Inflammatory macrophage treated with lipopolysaccharide for 1 hour (primary cell): ENCODE data around the gene FBN2.
"Not testable (repeated sequence)": the region's sequence is repeated elsewhere in the genome, so short reads cannot be mapped to it uniquely, and the experiment has no call there.

Source experiments
- DNase-seq, 2 donors: peaks; one replicate each; pipeline ENCODE4 v3.0.0-alpha.2; 2020 to 2022

FBN2 gene

DNA sequence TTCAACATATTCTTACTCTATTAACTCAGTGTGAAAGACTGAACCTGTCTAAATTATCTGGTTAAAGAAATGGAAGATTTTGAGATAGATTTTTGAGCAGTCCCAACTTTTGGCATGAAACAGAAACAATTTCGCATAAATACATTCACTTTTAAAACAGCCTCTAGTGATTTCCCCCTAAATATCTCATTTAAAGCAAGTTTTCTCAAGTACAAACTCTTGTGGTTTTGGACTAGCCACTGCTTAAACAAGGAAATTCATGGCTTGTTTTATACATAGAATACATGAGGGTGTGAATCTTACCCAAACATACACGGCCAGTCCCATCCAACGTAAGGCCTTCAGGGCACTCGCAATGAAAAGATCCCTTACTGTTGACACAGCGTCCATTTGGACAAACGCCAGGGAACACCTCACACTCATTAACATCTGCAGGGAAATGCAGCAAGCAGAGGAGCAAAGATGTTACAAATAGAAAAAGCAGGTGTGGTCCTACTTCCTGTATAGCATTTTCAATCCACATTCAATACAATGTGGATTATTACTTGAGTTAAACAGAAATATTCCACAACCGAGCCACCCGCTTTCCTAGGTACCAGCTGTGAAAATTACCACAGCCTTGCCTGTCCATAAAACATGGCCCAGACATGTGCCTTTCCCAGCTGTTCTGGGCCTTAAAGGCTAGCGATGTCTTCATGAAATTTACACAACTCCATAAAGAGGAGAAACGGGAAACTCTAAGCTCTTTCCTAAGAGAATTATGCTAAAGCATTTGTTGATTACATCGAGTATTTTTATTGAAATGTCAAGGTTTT lies 188.8 kb downstream of the FBN2 start:
- DNase-seq: no peak

DNA sequence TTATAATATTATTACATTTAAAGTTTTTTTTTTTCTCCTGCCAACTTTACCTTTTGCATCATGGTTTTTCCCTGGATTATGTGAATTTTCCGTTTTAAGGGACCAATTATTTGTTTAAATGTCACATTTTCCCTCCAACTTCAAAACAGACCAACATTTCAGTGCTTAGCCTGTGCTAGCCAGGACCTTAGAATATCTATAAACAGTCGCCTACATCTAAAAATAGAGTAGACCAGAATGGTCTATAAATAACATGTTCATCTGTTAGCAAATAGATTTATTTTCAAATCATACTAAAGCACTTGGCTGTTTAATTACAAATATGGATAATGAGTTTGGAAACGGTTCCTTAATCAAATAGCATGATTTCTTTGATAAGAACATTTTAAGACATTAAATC lies 192.0 kb downstream of the FBN2 start:
- DNase-seq: no peak

DNA sequence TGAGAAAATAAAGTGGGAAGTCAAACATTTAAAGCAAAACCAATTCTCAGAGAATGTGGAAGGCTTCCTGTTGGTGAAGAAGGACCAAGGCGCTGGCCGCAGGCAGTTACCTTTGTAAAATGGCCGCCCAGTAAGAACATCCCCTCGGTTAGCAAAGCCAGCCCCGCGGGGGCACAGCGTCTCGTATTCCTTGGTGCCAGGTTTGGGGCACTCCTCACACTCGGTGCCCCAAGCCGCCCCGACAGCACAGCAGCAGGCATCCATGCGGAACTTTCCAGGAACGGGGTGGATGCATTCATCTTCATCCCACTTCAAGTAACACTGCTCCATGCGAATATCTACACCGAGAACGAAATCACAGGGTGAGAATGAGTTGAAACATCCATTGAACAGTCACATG lies 192.8 kb downstream of the FBN2 start:
- DNase-seq: no peak

DNA sequence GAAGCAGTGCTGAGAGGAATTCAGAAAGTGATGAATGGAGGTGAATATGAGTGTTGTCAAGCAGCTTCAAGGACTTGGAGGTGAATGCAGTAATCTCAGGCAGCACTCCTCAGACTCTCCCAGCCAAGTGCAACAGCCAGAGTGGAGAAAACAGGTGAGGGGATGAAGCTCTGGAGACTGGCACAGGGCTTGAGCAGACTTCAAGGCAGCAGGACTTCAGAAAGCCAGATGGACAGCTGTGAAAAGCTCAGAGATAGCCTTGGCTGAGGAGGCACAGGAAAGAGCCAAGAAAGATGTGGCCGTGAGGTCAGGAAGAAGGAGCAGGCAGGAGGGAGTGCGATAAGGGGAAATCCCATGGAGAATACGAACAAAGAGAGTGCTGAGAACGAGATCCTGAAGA lies 194.9 kb downstream of the FBN2 start:
- no peak for DNase-seq

DNA sequence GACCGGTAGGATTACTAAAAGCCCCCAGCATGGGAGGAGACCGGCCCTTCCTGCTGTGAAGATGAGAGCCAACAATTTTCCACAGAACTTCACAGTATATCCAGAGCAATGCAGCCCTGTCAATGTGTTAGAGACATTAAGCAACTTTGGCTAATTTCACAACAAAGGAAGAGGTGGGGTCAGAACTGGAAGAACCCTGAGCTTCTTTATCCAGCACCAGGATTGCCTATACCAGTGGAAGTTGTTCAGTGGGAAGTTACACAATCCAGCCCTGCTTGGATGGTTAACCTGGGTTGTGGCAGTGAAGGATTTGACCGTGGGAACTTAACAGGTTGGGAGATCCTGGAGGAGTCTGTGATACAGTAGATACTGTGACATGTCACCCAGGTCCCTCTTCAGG lies 197.0 kb downstream of the FBN2 start:
- peak; percentile 80 to 85 for DNase-seq

DNA sequence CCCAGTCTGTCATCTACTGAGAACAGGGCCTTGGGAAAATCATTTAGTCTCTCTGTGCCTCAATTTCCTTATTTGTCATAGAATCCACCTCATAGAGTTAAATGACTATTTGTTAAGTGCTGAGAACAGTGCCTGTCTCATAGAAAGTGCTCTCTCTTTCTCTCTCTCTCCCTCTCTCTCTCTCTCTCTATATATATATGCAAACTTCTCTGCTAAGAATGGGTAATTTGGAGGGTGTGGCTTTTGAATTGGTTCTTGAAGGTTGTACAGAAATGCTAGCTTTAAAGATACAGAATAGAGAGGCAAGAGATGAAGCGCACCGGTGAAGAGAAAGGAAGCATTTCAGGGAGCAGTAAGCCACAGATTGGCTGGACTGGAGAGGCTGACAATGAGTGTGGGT lies 197.4 kb downstream of the FBN2 start:
- DNase-seq: no peak

DNA sequence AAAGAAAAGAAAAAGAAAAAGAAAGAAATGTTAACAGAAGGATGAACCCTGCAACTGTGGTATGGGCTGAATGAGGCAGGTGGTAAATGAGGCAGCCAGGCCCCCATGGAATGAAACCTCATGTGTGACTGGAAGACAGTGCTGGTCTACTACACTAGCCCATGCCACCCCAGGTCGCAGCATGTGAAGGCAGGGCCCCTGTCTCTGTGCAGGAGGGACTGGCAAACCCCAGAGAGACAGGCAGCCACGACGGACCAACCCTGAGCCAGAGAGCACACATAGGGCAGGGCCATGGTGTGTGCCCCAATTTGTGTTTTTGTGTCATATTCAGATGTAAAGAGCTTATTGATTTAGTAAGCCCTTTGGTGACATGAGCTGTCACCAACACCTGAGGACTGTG lies 198.5 kb downstream of the FBN2 start:
- DNase-seq: no peak

DNA sequence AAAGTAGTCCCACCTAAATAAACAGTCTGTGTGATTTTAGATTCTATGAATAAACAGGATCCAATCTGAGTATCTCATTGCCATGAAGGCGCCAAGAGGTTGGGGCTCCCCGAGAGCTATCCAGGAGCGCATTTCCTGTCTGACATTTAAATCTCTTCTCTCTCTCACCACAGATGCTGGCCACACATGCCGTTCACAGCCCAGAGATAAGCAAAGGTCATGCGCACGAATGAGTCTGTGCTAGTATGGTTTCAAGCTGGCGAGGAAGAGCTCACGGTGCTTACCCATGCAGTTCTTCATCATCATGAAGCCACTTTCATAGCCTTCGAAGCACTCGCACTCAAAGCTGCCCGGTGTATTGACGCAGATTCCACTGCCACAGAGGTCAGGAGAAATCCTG lies 199.4 kb downstream of the FBN2 start:
- DNase-seq: no peak

DNA sequence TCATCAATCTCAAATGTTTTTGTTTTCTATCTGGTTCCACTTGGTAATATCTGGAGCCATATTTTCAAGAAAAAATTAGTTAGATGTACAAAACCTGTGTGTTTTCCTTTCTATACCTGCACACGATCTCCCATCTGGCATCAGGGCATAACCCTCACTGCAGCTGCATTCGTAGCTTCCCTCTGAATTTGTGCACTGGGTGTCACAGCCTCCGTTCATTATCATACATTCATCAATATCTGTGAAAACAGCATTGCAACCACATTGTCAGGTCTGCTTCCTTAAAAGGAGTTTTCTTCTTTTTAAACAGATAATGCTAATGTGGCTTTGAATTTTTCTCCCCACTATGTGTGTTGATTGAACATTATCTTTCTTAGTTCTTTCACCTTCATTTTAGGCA lies 202.7 kb downstream of the FBN2 start:
- DNase-seq: no peak

DNA sequence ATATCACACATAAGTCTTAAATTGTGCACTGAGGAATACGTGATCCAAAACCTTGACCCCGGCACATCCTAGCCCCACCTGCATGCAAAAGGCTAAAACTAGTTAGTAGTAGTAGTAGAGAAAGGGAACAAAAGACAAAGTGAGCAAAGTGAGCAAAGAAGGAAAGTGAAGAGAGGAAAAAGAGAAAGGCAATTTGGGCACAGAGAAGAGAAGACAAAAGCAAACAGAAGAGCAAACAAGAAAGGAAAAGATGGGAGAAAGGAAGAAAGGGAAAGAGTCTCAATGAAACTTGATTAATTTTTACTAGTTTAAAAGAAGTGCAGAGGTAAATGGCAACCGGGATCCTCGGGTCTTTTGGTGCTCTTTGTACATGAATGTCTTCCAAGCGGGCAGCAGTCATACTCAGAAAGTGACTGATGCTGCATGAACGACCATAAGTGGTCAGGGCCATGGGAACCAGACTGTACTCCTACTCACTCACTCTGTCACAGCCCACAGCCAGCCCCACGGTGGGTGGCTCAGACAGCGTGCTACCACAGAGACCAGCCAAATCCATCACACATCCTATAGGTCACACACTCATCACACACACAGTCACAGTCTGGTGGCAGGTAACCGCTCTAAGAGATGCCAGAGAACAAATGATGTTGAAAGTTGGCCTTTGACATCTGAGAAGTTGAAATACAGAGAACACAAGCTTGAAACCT lies 203.9 kb downstream of the FBN2 start:
- no peak for DNase-seq

DNA sequence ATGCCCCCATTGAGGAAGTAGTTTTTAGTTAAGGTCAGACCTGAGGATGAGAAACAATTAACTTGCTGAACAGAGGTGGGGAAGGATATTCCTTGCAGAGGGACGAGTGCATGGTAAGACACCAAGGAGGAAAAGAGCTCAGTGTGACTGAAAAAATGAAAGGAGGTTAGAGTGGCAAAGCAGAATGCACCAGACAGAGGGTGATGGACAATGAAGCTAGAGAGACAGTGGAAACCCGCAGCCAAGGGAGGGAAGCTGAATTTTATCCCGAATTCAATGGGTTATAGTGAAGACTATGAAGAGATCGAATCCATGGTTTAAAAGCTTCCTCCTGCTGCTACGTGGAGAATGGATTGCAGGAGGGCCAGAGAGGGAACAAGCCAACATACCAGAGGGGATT lies 206.8 kb downstream of the FBN2 start:
- DNase-seq: no peak

DNA sequence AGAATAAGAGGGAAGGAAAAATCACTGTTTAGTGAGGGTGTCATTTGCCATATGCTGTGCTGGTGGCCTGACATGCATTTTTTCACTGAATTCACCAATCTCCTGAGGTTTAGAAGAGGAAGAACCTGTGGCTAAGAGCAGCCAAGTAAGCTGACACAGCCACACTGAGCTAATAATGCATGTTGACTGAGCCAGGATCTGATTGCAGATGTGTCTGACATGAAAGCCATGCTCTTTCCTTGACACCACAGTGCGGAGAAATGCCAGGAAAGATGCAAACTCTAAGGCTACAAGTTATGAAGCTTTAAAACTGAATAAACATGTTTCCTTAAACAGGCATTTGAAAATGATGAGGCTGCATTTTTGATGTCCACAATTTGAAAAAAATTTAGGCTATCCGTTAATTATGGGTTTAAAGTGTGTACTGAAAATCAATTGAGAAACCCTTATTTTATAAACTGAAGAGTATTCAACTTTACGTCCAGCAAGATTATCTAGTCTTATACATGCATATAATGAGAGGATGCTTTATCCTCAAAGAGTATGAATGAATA lies 208.6 kb downstream of the FBN2 start:
- no peak for DNase-seq

DNA sequence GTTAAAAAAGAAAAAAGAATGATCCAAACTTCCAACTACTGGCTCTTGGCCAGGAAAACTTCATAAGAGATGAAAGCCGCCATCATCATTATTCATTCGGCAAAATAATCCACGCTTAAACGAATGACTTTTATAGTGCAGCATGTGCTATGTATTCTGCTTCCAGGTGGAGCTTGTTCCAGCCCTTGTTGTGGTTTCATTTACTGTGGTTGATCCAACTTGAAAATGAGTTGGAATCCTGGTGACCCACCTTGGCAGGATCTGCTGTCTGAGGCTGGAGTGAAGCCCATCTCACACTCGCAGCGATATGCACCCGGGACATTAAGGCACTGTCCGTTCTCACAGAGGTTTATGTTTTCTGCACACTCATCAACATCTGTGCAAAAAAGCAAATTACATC lies 209.6 kb downstream of the FBN2 start:
- DNase-seq: no peak

DNA sequence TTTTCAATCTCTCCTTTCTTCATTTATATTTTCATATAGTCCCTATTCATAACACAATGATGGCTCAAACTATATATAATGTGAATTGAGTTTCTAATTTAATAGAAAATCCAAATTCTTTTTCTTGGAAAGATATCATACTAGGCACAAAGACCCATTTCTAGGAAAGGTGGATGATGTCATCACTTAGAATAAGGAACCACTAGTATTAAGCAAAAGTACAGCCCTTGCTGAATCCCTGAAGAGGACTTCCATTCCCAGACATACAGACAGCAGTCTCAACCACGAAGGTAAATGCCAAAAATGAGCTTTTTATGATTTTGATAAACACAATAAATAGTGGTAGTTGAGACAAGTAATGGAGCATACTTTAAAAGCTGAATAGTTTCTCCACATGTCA lies 210.0 kb downstream of the FBN2 start:
- peak; percentile 3 to 53 for DNase-seq

DNA sequence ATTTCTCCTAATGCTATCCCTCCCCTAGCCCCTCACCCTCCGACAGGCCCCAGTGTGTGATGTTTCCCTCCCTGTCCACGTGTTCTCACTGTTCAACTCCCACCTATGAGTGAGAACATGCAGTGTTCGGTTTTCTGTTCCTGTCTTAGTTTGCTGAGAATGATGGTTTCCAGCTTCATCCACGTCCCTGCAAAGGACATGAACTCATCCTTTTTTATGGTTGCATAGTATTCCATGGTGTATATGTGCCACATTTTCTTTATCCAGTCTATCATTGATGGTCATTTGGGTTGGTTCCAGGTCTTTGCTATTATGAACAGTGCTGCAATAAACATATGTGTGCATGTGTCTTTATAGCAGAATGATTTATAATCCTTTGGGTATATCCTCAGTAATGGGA lies 216.6 kb downstream of the FBN2 start:
- not testable (repeated sequence) for DNase-seq

DNA sequence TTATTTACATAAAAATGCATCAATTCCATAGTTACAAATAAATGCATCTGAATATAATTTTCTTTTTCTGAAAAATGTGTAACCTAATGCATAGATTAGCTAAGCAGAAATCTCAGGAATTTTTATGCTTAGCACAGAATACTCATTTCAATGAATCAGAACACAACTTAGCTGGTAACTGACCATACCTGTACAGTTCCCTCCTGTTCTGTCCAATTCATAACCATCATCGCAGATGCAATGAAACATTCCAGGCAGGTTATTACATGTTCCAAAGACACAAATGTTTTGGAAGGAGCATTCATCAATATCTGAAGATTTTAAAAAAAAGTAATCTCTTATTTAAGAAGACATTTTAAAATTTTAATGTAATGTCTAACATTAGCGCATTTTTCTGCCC lies 219.4 kb downstream of the FBN2 start:
- no peak for DNase-seq

DNA sequence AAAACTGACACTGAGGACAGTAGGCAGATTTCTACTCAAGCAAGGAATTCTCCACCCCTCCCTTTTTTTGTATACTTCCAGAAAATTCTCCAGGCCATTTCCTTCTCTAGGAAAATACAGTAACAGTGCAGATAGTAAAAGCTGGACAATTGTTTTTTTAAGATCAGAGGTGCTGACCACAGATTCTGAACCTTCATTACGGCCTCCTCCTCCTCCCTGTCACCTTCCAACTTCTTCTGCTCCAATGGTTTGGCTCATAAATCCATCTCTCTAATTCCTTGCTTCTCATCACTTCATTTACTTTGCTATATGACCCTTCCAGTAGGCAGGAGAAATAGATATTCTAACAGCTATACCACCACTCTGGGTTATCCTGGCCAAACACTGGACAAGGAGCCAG lies 220.6 kb downstream of the FBN2 start:
- DNase-seq: no peak

DNA sequence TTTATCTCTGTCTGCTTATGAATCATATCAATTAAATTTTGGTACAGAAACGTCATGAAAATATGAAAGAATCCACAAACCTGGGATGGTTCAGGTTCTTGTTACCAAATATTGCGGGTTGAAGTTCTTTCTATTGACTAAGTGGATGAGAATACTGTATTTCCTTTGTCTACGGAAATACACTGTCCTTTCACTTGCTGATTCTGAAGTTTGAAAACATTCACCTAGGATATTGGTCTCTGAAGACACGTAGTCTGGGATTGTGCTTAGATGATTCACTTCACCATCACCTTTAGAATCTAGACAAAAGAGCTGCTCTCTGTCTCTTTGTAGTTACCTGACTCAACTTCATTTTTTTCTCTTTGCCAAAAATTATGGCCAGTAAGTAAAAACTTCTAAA lies 222.4 kb downstream of the FBN2 start:
- no peak for DNase-seq

DNA sequence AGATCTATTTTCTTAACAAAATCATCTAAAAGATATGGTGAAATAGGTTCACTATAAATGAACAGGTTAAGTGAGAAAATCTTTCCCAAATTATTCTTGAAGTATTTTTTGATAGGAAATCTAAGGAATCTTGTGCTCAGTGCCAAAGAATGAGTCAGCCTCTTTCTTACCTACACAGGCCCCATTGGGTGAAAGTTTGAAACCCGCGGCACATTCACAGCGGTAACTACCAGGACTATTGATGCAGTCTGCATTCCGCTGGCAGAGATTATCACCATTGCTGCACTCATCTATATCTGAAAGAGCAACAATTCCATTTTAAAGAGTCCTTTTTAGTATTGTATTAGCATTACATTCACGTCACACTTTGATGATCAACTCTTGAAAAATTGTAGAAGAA lies 232.7 kb downstream of the FBN2 start:
- DNase-seq: no peak

DNA sequence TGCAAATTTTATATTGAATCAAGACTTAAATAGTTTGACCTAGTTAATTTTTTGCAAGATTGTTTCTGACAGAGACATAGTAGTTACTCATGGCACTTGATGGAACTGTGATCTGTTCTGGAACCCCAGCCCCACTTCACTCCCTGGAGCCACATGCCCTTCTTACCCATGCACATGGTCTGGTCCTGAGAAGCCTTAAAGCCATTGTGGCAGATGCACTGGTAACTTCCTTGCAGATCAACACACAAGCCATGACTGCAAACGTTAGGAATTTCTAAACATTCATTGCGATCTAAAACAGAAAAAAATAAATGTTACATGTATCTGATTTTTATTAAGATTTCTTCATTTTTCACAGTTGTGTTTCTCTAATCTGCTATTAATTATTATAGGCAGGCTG lies 233.3 kb downstream of the FBN2 start:
- DNase-seq: no peak

DNA sequence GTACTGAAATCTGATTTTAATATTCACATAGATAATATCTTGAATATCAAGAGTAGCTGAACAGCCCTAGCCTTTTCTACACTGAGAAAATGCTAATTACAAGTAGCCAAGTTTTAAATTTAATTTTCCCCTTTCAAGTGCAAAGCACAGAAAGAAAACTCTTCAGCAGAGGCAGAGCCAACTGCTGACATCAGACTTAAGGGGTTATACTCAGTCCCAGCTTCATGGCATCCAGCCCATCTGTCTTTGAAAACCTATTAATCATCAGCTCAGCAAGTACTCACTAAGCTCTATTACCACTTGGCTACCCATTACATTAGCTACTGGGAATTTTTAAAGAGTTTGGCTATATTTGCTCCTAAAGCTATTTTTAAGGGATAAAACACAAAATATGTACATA lies 234.0 kb downstream of the FBN2 start:
- DNase-seq: no peak

DNA sequence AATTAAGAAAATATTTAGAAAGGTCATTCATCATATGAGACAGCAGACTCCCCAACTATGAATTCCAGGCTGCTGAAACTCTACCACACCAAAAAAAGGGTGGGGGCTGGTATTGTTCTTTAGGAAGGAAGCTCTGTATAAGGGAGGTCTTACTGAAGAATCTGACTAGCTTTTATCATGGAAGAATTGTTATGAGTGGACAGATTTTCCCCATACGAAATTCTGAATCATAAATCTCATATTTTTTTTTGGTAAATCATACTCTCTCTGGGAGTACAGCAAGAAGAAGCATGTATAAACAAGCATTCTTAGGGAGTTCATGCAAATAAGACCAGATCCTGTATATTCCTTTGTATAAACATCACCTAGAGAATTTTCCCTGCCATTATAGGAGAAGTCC lies 234.5 kb downstream of the FBN2 start:
- no peak for DNase-seq

DNA sequence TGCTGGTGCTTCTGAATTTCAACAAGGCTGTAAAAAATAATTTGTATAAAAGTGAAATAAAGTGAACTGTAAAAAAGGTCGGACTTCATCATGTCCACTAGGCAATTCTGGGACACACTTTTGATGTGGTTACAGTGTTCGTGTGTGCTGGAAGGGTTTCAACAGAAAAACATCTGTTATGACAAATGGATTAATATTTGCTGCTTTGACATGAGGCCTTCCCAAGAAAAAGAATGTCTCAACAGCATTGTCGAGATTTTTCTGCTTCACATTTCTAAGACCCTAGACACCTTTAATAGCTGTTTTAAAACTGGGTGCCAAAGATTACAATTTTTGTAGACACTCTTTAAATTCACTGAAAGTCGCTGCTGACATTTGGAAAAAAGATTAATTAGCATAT lies 237.9 kb downstream of the FBN2 start:
- no peak for DNase-seq

DNA sequence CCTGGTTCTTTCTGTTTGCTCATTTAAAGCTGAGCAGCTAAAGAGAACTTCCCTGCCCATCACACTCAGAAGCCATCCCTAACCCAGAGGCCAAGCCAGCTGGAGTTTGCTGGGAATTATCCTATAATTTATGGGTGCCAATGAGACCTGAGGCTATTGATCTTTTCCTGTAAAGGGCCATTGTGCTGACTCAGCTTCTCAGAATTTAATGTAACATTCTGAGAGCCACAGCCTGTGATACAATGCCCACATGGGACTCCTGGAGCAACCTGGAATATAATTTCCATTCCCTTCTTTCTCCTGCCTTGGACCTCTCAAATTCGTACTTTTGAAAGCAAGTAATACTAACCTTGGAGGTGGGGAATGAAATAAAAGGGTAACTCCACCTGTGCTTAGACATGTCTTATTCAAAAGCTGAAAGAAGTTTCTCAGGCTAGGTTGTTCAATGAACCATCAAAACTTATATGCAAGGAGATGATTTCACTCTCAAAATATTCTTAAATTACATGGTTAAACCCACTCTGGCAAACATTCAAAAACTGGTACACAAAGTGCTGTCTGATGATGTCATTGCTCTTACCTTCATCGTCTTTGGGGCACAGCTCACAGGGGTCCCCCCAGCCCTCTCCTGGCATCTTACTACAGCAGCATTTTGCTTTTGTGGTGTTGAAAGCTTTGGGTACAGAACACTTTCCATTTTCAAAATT lies 247.7 kb downstream of the FBN2 start:
- no peak for DNase-seq
